Inflammatory macrophage treated with lipopolysaccharide for 1 hour (primary cell): ENCODE results near the gene CDX2.

ENCODE experiments used
- DNase-seq, 2 donors: peaks; one replicate each; pipeline ENCODE4 v3.0.0-alpha.2; 2020 to 2022

CDX2 gene

GRCh38 chr13:27927444-27928352 is 41.4 kb downstream of the CDX2 start:
- DNase-seq: no peak

GRCh38 chr13:27926644-27927434 is 42.3 kb downstream of the CDX2 start:
- DNase-seq: no peak

GRCh38 chr13:27925220-27925991 is 43.7 kb downstream of the CDX2 start:
- DNase-seq: no peak

DNA sequence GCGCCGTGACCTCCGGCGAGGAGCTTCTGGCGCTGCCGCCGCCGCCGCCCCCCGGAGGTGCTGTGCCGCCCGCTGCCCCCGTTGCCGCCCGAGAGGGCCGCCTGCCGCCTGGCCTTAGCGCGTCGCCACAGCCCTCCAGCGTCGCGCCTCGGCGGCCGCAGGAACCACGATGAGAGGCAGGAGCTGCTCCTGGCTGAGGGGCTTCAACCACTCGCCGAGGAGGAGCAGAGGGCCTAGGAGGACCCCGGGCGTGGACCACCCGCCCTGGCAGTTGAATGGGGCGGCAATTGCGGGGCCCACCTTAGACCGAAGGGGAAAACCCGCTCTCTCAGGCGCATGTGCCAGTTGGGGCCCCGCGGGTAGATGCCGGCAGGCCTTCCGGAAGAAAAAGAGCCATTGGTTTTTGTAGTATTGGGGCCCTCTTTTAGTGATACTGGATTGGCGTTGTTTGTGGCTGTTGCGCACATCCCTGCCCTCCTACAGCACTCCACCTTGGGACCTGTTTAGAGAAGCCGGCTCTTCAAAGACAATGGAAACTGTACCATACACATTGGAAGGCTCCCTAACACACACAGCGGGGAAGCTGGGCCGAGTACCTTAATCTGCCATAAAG is 44.5 kb downstream of the CDX2 start:
- DNase-seq: no peak

- no peak for DNase-seq
Measured at GRCh38 chr13:27923794-27924528, 45.2 kb downstream of the CDX2 start.

GRCh38 chr13:27922883-27923612 is 46.1 kb downstream of the CDX2 start:
- no peak for DNase-seq

DNA sequence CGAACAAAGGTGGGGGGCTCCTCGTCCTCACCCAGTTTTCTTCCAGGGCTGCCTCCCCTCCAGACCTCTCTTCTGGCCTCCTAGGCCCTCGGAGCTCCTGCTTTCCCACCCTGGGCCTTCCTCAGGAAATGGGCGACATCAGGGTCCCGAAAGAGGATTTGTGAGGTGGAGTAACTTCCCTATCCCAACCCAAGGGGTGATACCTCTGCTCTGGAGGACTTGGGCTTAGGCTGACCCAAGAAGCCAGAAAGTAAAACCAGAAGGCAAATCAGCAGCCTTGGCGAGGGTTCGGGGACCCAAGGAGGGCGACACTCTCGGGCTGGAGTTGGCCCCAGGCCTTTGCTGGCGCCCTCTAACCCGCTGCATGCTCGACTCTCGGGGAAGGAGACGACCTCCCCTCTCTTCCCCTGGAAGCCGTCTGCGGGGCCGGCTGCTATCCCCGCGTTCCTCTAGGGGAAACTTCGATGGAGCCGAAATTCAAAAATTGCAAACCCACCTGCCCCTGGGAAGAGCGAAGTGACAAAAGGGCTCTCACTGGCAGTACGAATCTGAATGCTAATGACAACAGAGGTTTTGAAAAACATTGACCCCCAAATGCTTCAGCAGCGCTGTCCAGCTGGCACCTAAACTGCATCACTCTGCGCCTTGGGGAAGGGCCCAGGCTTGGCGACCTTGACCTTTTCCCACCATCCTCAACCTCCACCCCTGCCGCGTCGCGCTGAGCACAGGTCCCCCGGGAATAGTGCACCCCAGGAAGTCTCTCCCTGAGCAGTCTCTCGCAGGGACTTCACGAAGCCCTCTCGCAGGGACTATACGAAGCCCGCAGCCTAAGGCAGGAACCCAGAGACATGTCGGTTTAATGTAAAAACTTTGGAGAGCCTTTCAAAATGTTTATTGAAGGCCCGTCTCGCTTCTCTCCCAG is 46.9 kb downstream of the CDX2 start:
- DNase-seq: no peak

- no peak for DNase-seq
Measured at GRCh38 chr13:27921421-27921960, 47.6 kb downstream of the CDX2 start.

- DNase-seq: no peak
Measured at GRCh38 chr13:27920677-27921420, 48.3 kb downstream of the CDX2 start.

GRCh38 chr13:27919934-27920676 is 49.0 kb downstream of the CDX2 start, which contains the start of gene PDX1:
TSS of gene PDX1 (plus strand) at chr13:27920000. CDS start at chr13:27920139, 139 bp downstream.
- no peak for DNase-seq

DNA sequence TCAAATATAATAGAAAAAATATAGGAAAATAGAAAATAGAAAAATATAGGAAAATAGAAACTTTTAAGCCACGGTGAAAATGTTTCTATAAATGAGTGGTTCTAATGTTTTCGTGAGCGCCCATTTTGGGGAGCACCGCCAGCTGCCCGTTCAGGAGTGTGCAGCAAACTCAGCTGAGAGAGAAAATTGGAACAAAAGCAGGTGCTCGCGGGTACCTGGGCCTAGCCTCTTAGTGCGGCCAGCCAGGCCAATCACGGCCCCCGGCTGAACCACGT is 49.5 kb downstream of the CDX2 start:
- no peak for DNase-seq

DNA sequence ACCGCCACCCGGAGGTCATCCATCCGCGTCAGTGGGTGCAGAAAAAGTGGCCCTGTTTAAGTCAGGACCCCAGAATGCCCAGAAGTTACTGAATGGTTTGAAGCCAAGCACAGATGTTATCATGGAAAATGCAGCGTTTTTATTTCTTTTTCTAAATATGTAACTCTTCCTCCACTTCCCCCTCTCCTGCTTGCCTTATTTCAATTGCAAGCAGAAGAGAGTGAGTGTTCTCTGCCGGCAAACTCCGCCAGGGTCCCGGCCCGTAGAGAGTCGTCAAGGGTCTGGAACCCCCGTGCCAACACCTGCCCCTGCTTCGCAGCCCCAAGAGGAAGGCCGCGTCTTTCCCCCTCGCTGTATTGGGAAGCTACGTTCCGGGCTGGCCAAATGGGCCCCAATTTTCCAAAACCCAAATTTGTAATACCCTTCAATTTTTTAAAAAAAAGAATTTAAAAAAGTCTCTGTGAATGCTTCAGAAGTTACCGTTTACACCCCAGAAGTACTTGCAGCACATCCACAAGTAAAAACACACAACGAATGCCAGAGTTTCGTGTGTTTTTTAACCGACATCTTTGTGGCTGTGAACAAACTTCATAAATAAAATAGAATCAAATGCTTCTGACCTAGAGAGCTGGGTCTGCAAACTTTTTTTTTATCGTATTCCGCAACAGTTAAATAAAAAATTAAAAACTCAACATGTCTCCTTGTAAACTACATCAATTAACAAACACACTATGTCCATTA is 50.0 kb downstream of the CDX2 start:
- no peak for DNase-seq

DNA sequence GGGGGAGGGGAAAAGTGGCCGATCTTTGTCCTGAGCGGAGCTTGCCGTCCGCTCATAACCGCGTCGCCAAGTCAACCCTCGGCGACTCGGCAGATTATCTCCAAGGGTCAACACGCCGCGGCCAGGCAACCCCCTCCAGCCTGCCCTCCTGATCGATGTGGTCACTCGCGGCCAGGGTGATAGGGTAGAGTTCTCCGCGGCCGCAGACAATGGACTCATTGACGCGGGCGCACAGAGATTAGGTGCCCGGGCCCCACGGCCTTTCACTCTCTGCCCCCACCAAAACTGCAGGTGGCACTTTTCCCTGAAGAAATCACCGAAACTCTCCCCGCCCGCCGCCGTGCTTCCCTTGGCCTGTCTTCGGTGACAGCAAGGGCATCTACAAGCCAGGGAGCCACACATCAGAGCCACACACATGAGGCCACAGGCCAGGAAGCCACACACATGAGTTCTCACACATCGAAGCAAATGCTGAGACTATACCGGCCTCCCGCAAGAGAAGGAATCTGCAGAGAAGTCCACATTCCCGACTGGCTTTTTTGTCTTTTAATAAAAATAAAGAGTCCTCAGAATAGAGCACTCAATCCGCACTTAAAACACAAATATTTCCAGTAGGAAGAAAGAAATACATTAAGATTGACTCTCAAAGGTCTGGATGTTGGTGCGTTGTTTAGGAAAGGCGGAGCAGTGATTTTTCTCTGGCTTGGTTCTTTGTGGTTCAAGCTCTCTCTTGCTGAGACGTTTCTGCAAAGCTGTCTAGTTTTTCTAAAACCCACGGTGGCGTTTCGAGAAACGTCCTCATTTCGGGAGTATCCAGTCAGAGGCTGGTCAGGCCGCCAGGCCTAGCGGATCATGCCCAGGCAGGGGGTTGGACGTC is 50.8 kb downstream of the CDX2 start:
- DNase-seq: no peak

DNA sequence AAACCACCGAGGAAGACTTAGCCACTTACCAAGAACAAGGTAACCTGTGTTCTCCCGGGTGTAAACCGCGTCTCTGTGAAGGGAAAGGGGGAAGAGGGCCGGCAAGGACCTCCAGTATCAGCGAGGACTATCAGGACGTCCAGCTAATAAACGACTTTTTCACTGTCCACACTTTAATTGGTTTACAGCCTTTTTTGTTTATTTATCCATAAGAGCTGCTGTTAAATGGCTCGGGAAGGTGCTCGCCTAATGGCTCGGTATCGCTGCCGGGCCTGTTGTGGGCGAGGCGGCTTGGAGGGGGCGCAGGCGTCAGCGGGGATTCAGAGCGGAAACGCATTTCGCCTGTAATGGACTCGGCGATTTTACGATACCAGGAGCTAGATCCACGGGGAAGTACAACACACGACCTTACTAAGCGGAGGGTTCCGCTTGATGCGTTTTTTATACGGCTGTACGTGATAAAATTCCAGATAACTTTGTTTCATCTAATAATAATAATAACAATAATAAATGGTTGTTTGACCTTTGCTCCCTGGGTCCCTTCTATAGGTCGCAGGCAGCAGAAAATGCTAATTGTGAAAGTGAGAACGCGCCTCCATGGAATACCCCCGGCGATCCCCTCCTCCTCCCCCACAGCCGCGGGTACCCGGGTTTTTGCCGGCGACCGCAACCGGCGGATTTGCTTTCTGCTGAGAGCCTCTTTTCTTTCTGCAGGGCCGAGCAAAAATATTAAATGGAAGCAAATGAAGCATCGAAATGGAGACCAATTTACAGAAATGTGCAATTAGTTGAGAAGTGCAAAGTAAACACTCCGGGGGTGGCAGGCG is 51.8 kb downstream of the CDX2 start:
- DNase-seq: no peak

DNA sequence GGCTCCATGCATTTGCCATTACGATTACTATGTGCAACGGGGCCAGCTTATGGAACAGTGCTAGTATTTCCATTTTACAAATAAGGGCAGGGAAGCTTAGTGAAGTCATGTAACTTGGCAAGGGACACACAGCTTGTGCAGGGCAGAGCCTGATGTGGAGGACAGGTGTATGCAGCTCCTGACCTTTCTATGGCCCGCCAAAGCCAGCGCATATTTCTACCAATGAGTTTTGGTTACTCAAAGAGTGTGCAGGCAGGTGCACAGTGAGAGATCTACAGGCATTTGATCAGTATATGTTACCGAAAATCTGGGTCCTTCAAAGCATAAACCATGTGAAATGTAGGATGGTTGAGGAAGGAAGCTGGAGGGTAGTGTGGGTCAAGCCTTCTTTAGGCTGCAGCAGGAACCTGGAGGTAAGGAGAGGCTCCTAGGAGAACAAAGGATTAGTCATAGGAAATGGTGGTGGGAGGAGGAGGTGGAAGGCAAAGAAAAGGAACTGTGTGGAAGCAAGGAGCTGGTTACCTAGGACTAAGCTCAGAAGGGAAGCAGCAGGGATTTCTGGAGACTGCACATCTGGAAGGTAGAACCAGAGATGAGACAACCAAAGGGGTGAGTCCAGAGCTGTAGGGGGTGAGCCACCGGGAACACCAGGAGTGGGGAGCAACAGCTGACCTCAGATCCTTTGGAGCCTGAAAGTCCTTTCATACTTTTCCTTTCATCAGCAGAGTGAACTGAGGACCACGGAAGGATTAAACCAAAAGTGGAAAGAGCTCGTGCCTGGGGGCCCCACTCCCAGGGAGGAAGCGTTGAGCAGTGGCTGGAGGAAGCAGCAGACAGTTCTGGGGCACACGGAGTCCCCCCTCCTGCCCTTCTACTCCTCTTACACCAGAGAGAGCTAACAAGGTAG is 53.6 kb downstream of the CDX2 start:
- no peak for DNase-seq
